HepG2 (cell line): Measurements from ENCODE around the gene DNAL4. TPM values are rescaled to one million over a fixed set of nuclear protein-coding genes. Genes with fewer than 3 reads are reported as not detected.
A peak's percentile ranks its signal among the peaks of the same experiment; 100 is the strongest.

Experiments
- CBFB ChIP-seq: sonication (generic); formaldehyde crosslinking; IDR thresholded peaks from 2 replicates; pipeline ENCODE4 v1.4.0; 2020; ENCODE audit warnings: missing genetic modification reagents
- IRF9 ChIP-seq: sonication (generic); formaldehyde crosslinking; IDR thresholded peaks from 2 replicates; pipeline ENCODE4 v1.8.0; 2022; ENCODE audit warnings: missing genetic modification reagents, mild to moderate bottlenecking, borderline replicate concordance
- ISX ChIP-seq: sonication (generic); formaldehyde crosslinking; conservative IDR thresholded peaks from 2 replicates; pipeline ENCODE4 v1.5.0; 2020; ENCODE audit warnings: missing genetic modification reagents
- KMT2A ChIP-seq: sonication (generic); formaldehyde crosslinking; IDR thresholded peaks from 2 replicates; pipeline ENCODE4 v1.4.0; 2020; ENCODE audit warnings: missing genetic modification reagents
- LCORL ChIP-seq, 2 experiments: fragments of 450-650 bp in 1 of 2; sonication (generic) in 1 of 2; formaldehyde crosslinking in 1 of 2; IDR thresholded peaks; 2 replicates each; pipeline versions ENCODE4 v1.5.0 to v1.6.1; 2017 to 2020; ENCODE audit warnings: antibody characterized with exemption in 1 of 2, missing genetic modification reagents in 1 of 2
- MEIS1 ChIP-seq: sonication (generic); formaldehyde crosslinking; IDR thresholded peaks from 2 replicates; pipeline ENCODE4 v1.9.0; 2021; ENCODE audit warnings: mild to moderate bottlenecking, missing genetic modification reagents, moderate library complexity, borderline replicate concordance
- NR2C2 ChIP-seq: sonication (generic); formaldehyde crosslinking; IDR thresholded peaks from 2 replicates; pipeline ENCODE4 v1.4.0; 2020; ENCODE audit warnings: missing genetic modification reagents, mild to moderate bottlenecking, moderate library complexity, borderline replicate concordance
- POLR2G ChIP-seq: fragments of 200-400 bp; formaldehyde crosslinking; IDR thresholded peaks from 2 replicates; pipeline ENCODE4 v1.6.1; 2018; ENCODE audit warnings: mild to moderate bottlenecking, low read depth, low read length, moderate library complexity
- RBAK ChIP-seq: sonication (generic); formaldehyde crosslinking; IDR thresholded peaks from 2 replicates; pipeline ENCODE4 v1.5.1; 2020; ENCODE audit warnings: mild to moderate bottlenecking, missing genetic modification reagents
- RFXAP ChIP-seq: sonication (generic); formaldehyde crosslinking; IDR thresholded peaks from 2 replicates; pipeline ENCODE4 v1.4.0; 2020; ENCODE audit warnings: missing genetic modification reagents, borderline replicate concordance
- SPEN ChIP-seq: sonication (generic); formaldehyde crosslinking; IDR thresholded peaks from 2 replicates; pipeline ENCODE4 v1.5.1; 2020; ENCODE audit warnings: low read depth, mild to moderate bottlenecking, missing genetic modification reagents
- ZBTB7A ChIP-seq: sonication (generic); formaldehyde crosslinking; IDR thresholded peaks from 2 replicates; pipeline ENCODE4 v1.8.0; 2022; ENCODE audit warnings: mild to moderate bottlenecking, missing genetic modification reagents
- ZBTB7B ChIP-seq: sonication (generic); formaldehyde crosslinking; IDR thresholded peaks from 2 replicates; pipeline ENCODE4 v1.4.0; 2020; ENCODE audit warnings: missing genetic modification reagents
- ZBTB8A ChIP-seq: sonication (generic); formaldehyde crosslinking; IDR thresholded peaks from 2 replicates; pipeline ENCODE4 v1.4.0; 2020; ENCODE audit warnings: mild to moderate bottlenecking, low read depth, missing genetic modification reagents, borderline replicate concordance
- ZNF672 ChIP-seq: sonication (generic); formaldehyde crosslinking; IDR thresholded peaks from 2 replicates; pipeline ENCODE4 v1.8.1; 2022; ENCODE audit warnings: missing genetic modification reagents
- ZNF674 ChIP-seq: sonication (generic); formaldehyde crosslinking; IDR thresholded peaks from 2 replicates; pipeline ENCODE4 v1.5.0; 2020; ENCODE audit warnings: low read depth, mild to moderate bottlenecking, missing genetic modification reagents
- ZNF766 ChIP-seq: sonication (generic); formaldehyde crosslinking; IDR thresholded peaks from 2 replicates; pipeline ENCODE4 v1.5.0; 2020; ENCODE audit warnings: missing genetic modification reagents, borderline replicate concordance
- ZNF83 ChIP-seq: sonication (generic); formaldehyde crosslinking; IDR thresholded peaks from 2 replicates; pipeline ENCODE4 v1.4.0; 2020; ENCODE audit warnings: missing genetic modification reagents, mild to moderate bottlenecking, borderline replicate concordance
- ZSCAN29 ChIP-seq: sonication (generic); formaldehyde crosslinking; conservative IDR thresholded peaks from 2 replicates; pipeline ENCODE4 v1.4.0; 2020; ENCODE audit warnings: mild to moderate bottlenecking, missing genetic modification reagents
- polyA plus RNA-seq, 8 experiments: library from polyadenylated mRNA; depleted of rRNA in 3 of 8; stranded (reverse) in 7 of 8; unstranded in 1 of 8; fragments of >200 nt; fragmentation: Illumina TruSeq in 4 of 8; extraction: Trizol in 4 of 8; gene quantifications; 2 replicates each; pipeline versions ENCODE4 v1.2.1 to v1.2.3, GENCODE V29; 2011 to 2016; ENCODE audit warnings: low read depth in 4 of 8, missing spikeins in 1 of 8, mixed read lengths in 1 of 8; ENCODE audit not compliant: insufficient read depth in 1 of 8
- total RNA-seq, 5 experiments: library from RNA; depleted of rRNA; stranded (reverse); fragments of >200 nt; fragmentation: Illumina TruSeq; extraction: Trizol; gene quantifications; 2 replicates each; pipeline ENCODE4 v1.2.3, GENCODE V29; 2016; ENCODE audit warnings: low read depth in 1 of 5
- TF ChIP-seq, protein P1 (sequence below), 2 experiments: fragments of 450-650 bp in 1 of 2; sonication (generic) in 1 of 2; formaldehyde crosslinking in 1 of 2; IDR thresholded peaks; 2 replicates each; pipeline versions ENCODE4 v1.6.1 to v1.8.0; 2016 to 2022; ENCODE audit warnings: antibody characterized with exemption in 1 of 2, mild to moderate bottlenecking in 1 of 2, missing genetic modification reagents in 1 of 2

Gene DNAL4
- total and polyA plus RNA-seq, 2 of the 13 experiments (the other 11 are each of a cell fraction or from before 2014, with no cell fraction given): 8.0 to 10.7 TPM

DNA sequence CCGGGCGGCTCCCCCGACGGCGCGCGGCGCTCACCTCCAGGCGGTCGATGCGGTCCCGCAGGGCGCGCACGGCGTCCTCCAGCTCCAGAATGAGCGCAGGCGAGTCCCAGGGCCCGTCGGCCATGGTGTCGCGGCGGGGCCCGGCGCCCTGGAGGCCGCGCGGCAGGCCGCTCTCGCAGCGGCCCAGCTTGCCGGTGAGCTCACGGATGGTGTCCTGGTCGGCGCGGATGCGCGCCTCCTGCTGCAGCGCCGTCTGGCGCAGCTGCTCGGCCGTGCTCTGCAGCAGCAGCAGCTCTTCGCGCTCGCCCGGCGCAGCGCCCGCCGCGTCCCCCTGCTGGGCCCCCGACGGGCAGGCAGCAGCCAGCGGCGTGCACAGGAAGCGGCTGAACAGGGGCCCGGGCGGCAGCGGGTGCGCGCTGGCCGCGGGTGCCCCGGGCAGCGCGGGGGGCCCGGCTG lies 49.3 kb upstream of the DNAL4 start (continued):
- TF ChIP-seq, protein P1, sequence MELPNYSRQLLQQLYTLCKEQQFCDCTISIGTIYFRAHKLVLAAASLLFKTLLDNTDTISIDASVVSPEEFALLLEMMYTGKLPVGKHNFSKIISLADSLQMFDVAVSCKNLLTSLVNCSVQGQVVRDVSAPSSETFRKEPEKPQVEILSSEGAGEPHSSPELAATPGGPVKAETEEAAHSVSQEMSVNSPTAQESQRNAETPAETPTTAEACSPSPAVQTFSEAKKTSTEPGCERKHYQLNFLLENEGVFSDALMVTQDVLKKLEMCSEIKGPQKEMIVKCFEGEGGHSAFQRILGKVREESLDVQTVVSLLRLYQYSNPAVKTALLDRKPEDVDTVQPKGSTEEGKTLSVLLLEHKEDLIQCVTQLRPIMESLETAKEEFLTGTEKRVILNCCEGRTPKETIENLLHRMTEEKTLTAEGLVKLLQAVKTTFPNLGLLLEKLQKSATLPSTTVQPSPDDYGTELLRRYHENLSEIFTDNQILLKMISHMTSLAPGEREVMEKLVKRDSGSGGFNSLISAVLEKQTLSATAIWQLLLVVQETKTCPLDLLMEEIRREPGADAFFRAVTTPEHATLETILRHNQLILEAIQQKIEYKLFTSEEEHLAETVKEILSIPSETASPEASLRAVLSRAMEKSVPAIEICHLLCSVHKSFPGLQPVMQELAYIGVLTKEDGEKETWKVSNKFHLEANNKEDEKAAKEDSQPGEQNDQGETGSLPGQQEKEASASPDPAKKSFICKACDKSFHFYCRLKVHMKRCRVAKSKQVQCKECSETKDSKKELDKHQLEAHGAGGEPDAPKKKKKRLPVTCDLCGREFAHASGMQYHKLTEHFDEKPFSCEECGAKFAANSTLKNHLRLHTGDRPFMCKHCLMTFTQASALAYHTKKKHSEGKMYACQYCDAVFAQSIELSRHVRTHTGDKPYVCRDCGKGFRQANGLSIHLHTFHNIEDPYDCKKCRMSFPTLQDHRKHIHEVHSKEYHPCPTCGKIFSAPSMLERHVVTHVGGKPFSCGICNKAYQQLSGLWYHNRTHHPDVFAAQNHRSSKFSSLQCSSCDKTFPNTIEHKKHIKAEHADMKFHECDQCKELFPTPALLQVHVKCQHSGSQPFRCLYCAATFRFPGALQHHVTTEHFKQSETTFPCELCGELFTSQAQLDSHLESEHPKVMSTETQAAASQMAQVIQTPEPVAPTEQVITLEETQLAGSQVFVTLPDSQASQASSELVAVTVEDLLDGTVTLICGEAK (IDR thresholded peaks at IDR 0.05): no peak
- TF ChIP-seq, protein P1 (CRISPR knock-in tag; IDR thresholded peaks at IDR 0.05): no peak; the same call in 1 of the 2 replicates
- 0 out of 2 replicates have a peak, but pooled peaks have one; percentile 25 for TF ChIP-seq ZBTB7B (CRISPR knock-in tag)
- peak; percentile 31; the same call in 1 of the 2 replicates for TF ChIP-seq ZNF766 (CRISPR knock-in tag)
- TF ChIP-seq SPEN: peak; percentile 62; the same call in 1 of the 2 replicates
- TF ChIP-seq LCORL (IDR thresholded peaks at IDR 0.05): no peak
- no peak for TF ChIP-seq LCORL (CRISPR knock-in tag; IDR thresholded peaks at IDR 0.05)
- TF ChIP-seq ZSCAN29 (CRISPR knock-in tag): no peak
- TF ChIP-seq ZBTB8A (CRISPR knock-in tag): no peak
- no peak for TF ChIP-seq CBFB
- TF ChIP-seq KMT2A (CRISPR knock-in tag): peak; percentile 47; the same call in 1 of the 2 replicates
- no peak; the same call in 1 of the 2 replicates for TF ChIP-seq POLR2G
- TF ChIP-seq ZNF83 (CRISPR knock-in tag): no peak
- peak; percentile 75; the same call in 1 of the 2 replicates for TF ChIP-seq ZNF672 (CRISPR knock-in tag)
- peak; percentile 22; the same call in 1 of the 2 replicates for TF ChIP-seq RFXAP
- no peak for TF ChIP-seq RBAK
- 0 out of 2 replicates have a peak, but pooled peaks have one; percentile 27 for TF ChIP-seq ZNF674
- TF ChIP-seq IRF9 (CRISPR knock-in tag): 0 out of 2 replicates have a peak, but pooled peaks have one; percentile 44
- TF ChIP-seq NR2C2 (CRISPR knock-in tag): no peak; the same call in 1 of the 2 replicates
- no peak for TF ChIP-seq ISX (CRISPR knock-in tag)
- 0 out of 2 replicates have a peak, but pooled peaks have one; percentile 17 for TF ChIP-seq MEIS1 (CRISPR knock-in tag)
- TF ChIP-seq ZBTB7A (CRISPR knock-in tag): no peak
